Lower leg skin (tissue), 4 donors: ENCODE measurements around the gene MACF1. TPM values are rescaled to one million over a fixed set of nuclear protein-coding genes. Genes with fewer than 3 reads are reported as not detected.

ENCODE experiments used
- DNase-seq, 2 donors: peaks; one replicate each; pipeline ENCODE4 v3.0.0-alpha.2; 2019; ENCODE audit warnings: low spot score in 2 of 2
- H3K4me3 ChIP-seq: fragments of 200-600 bp; sonication (generic); 2 replicates; pipeline ENCODE4 v1.5.1; 2017; ENCODE audit warnings: mild to moderate bottlenecking, low read depth; ENCODE audit not compliant: poor library complexity, severe bottlenecking
- POLR2A ChIP-seq, 2 donors: fragments of 450-650 bp; IDR thresholded peaks; one replicate each; pipeline ENCODE4 v1.6.1; 2016 to 2017; ENCODE audit warnings: antibody characterized with exemption in 2 of 2, mild to moderate bottlenecking in 1 of 2, moderate library complexity in 1 of 2
- WGBS, 2 donors: methylation state at CpG; one replicate each; pipeline ENCODE4 v1.1.5; 2018; 5-methylcytosine and 5-hydroxymethylcytosine counted together
- intact Hi-C: fragments of 100-400 bp; cut with DNase I; formaldehyde crosslinking; loops from one replicate; pipeline ENCODE4 v1.15.0; 2023; ENCODE audit warnings: low total_unique reads
- total RNA-seq, 4 donors: library from RNA; depleted of rRNA; stranded (reverse); fragments of >200 nt; gene quantifications; one replicate each; pipeline ENCODE4 v1.1.0, GENCODE V29; 2016
- TF ChIP-seq, protein P1 (sequence below), 3 donors: fragments of 450-650 bp; IDR thresholded peaks; one replicate each; pipeline ENCODE4 v1.5.1; 2016; ENCODE audit warnings: antibody characterized with exemption in 3 of 3, mild to moderate bottlenecking in 3 of 3, moderate library complexity in 2 of 3

Gene MACF1
- total RNA-seq, 4 donors from 2014 or later, result 427 to 686 (median 463) TPM

DNA sequence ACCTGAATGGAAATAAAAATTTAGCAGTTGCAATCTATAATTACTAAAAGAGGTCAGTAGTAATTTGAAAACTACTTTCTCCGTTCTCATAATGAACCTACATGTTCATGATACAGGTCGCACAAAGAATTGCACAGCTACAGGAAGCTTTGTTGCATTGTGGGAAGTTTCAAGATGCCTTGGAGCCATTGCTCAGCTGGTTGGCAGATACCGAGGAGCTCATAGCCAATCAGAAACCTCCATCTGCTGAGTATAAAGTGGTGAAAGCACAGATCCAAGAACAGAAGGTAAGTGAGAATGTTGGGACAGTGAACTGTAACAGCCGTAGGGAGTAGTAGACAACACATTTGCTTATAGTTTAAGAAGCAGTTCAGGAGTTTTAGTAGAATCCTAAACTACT, 218.1 kb downstream of the MACF1 start:
- WGBS, 2 donors, result 86 to 90% methylated on average over 4 of the region's 4 CpGs
- intact Hi-C loops, result no loop called here
- no peak overlapping the region for H3K4me3 ChIP-seq
- TF ChIP-seq, protein P1, sequence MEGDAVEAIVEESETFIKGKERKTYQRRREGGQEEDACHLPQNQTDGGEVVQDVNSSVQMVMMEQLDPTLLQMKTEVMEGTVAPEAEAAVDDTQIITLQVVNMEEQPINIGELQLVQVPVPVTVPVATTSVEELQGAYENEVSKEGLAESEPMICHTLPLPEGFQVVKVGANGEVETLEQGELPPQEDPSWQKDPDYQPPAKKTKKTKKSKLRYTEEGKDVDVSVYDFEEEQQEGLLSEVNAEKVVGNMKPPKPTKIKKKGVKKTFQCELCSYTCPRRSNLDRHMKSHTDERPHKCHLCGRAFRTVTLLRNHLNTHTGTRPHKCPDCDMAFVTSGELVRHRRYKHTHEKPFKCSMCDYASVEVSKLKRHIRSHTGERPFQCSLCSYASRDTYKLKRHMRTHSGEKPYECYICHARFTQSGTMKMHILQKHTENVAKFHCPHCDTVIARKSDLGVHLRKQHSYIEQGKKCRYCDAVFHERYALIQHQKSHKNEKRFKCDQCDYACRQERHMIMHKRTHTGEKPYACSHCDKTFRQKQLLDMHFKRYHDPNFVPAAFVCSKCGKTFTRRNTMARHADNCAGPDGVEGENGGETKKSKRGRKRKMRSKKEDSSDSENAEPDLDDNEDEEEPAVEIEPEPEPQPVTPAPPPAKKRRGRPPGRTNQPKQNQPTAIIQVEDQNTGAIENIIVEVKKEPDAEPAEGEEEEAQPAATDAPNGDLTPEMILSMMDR (IDR thresholded peaks at IDR 0.05), result no peak
- TF ChIP-seq POLR2A (IDR thresholded peaks at IDR 0.05), result no peak
- DNase-seq, result no peak

DNA sequence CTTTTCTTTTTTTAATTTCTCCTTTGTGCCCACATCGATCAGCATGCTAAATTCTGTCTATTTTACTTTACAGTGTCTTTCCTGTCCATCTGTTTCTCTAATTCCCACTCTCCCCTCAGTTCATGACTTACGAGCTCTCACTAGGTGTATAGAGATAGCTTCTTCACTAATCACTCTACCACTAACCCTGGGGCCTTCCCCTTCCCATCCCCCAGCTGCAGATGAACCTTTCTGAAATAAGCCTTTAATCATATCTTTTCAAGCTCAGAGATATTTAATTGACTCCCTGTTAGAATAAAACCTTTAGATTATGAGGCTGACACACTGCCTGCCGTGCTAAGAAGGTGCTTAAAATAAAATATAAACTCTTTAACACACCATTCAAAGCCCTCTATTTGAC, 220.7 kb downstream of the MACF1 start:
- no peak for DNase-seq
- intact Hi-C loops, result no loop called here
- 95 to 96% methylated on average over 3 of the region's 3 CpGs for WGBS, 2 donors
- TF ChIP-seq, protein P1 (IDR thresholded peaks at IDR 0.05), result no peak
- no peak for TF ChIP-seq POLR2A (IDR thresholded peaks at IDR 0.05)
- H3K4me3 ChIP-seq, result no peak overlapping the region

DNA sequence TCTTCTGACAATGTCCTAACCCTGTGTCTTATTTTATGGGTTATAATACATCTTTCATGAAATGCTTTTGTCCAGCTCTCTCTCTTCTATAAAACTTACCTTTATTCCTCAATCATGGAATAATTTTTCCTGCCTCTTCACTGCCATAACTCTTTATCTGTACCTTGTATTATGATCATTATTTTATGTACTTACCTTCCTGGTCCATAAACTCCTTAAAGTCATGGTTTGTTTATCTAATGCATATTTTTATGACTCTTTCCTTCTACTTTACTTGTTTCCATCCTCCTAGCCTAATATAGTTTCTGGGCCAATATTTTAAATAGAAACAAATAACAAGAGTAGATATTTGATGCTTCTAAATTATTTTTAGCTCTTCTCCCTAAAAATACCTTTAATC, 221.1 kb downstream of the MACF1 start:
- intact Hi-C loops, result no loop called here
- DNase-seq, result no peak
- TF ChIP-seq, protein P1 (IDR thresholded peaks at IDR 0.05), result no peak
- no peak for TF ChIP-seq POLR2A (IDR thresholded peaks at IDR 0.05)
- no peak overlapping the region for H3K4me3 ChIP-seq

DNA sequence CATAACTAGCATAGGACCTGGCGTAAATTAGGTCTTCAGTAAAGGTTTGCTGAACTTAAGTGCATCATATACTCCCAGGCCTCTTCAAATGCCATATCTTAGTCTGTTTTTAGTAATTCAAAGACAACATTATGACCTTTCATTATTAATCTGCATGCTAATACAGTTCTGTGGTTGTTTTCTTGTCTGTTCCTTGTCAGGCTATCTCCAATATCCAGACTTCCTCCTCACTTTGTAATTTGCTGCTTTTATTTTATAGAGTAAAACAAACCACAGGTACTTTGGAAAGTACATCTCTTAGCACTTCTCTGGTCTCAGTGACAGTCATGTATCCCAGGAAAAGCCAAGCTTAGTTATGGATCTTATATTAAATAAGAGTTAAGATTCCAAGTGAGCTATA, 221.9 kb downstream of the MACF1 start:
- no peak for TF ChIP-seq POLR2A (IDR thresholded peaks at IDR 0.05)
- TF ChIP-seq, protein P1 (IDR thresholded peaks at IDR 0.05), result no peak
- no peak overlapping the region for H3K4me3 ChIP-seq
- WGBS, 2 donors, result 98 to 100% methylated on average over 1 of the region's 1 CpG
- intact Hi-C loops, result no loop called here
- no peak for DNase-seq

DNA sequence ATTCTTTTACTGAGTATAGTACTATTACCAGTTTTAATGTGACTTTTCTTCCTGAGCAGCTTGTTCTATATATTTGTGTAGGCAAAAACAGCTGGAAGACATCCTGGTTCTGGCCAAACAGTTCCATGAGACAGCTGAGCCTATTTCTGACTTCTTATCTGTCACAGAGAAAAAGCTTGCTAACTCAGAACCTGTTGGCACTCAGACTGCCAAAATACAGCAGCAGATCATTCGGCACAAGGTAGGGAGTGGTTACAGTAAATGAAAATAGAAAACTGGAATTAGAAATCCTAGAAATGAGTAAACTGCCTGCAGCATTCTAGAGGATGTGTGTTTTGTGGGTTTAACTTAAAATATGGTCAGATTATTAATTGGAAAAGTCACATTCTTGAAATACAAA, 222.9 kb downstream of the MACF1 start:
- TF ChIP-seq POLR2A (IDR thresholded peaks at IDR 0.05), result no peak
- TF ChIP-seq, protein P1 (IDR thresholded peaks at IDR 0.05), result no peak
- 34 to 37% methylated on average over 1 of the region's 1 CpG for WGBS, 2 donors
- intact Hi-C loops, result no loop called here
- no peak for DNase-seq
- no peak overlapping the region for H3K4me3 ChIP-seq

DNA sequence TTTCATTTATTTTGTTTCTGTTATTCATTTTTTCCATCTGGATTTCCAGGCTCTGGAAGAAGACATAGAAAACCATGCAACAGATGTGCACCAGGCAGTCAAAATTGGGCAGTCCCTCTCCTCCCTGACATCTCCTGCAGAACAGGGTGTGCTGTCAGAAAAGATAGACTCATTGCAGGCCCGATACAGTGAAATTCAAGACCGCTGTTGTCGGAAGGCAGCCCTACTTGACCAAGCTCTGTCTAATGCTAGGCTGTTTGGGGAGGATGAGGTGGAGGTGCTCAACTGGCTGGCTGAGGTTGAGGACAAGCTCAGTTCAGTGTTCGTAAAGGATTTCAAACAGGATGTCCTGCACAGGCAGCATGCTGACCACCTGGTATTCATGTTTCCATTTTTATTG, 223.4 kb downstream of the MACF1 start:
- DNase-seq, result no peak
- no peak for TF ChIP-seq POLR2A (IDR thresholded peaks at IDR 0.05)
- TF ChIP-seq, protein P1 (IDR thresholded peaks at IDR 0.05), result no peak
- intact Hi-C loops, result no loop called here
- H3K4me3 ChIP-seq, result no peak overlapping the region
- WGBS, 2 donors, result 72 to 83% methylated on average over 4 of the region's 4 CpGs
